PC-9 (cell line): ENCODE measurements around the gene ERC2.

Experiments
- CTCF ChIP-seq: fragments of 200-600 bp; sonication (generic); conservative IDR thresholded peaks from 2 replicates; pipeline ENCODE4 v1.6.1; 2017; ENCODE audit warnings: mixed run types, antibody characterized with exemption, mild to moderate bottlenecking, moderate library complexity
- EZH2 ChIP-seq: fragments of 200-600 bp; sonication (generic); IDR thresholded peaks from 2 replicates; pipeline ENCODE4 v1.8.0; 2017; ENCODE audit warnings: antibody characterized with exemption, low read depth

- TF ChIP-seq CTCF: no peak
- no peak for TF ChIP-seq EZH2
Observed at GRCh38 chr3:55906896-55907295, 561.4 kb downstream of the ERC2 start.
